PC-3 (cell line): ENCODE results near the gene CIZ1.

Source experiments
- EZH2 ChIP-seq: fragments of 300-600 bp; sonication (generic); IDR thresholded peaks from one replicate; pipeline ENCODE4 v1.6.1; 2017; ENCODE audit warnings: antibody characterized with exemption, mild to moderate bottlenecking, low read length; ENCODE audit not compliant: unreplicated experiment
- EZH2phosphoT487 ChIP-seq: fragments of 300-600 bp; sonication (generic); IDR thresholded peaks from 2 replicates; pipeline ENCODE4 v1.6.1; 2018; ENCODE audit warnings: mild to moderate bottlenecking, antibody characterized with exemption, low read length, borderline replicate concordance
- TF ChIP-seq, protein P1 (sequence below): fragments of 300-600 bp; sonication (generic); conservative IDR thresholded peaks from 2 replicates; pipeline ENCODE4 v1.5.1; 2017; ENCODE audit warnings: antibody characterized with exemption, low read depth, mild to moderate bottlenecking, low read length

DNA sequence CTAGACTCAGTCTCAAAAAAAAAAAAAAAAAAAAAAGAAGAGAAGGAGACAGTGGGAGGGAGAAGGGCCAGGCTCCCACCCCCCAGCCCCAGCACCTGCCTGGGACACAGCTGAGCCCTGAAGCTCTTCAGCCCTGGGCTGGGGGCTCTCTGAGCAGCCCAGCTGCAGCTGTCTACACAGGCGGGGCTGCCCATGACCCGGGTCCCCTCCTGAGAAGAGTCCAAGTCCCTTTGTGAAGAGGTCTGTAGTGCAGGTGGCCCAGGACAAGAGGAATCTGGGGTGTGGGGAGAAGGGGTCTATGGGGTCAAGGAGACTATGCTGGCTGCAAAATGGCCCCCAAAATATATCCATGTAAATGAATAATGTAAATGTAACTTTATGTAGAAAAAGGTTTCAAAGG lies 48.8 kb downstream of the CIZ1 start:
- TF ChIP-seq, protein P1, sequence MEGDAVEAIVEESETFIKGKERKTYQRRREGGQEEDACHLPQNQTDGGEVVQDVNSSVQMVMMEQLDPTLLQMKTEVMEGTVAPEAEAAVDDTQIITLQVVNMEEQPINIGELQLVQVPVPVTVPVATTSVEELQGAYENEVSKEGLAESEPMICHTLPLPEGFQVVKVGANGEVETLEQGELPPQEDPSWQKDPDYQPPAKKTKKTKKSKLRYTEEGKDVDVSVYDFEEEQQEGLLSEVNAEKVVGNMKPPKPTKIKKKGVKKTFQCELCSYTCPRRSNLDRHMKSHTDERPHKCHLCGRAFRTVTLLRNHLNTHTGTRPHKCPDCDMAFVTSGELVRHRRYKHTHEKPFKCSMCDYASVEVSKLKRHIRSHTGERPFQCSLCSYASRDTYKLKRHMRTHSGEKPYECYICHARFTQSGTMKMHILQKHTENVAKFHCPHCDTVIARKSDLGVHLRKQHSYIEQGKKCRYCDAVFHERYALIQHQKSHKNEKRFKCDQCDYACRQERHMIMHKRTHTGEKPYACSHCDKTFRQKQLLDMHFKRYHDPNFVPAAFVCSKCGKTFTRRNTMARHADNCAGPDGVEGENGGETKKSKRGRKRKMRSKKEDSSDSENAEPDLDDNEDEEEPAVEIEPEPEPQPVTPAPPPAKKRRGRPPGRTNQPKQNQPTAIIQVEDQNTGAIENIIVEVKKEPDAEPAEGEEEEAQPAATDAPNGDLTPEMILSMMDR = no peak
- TF ChIP-seq EZH2 (no peak), EZH2phosphoT487 (no peak)
